Epidermal melanocyte (primary cell): ENCODE results near the gene FOXN4.

Source experiments
- DNase-seq: peaks from one replicate; pipeline ENCODE4 v3.0.0; 2011; ENCODE audit warnings: low spot score; ENCODE audit not compliant: insufficient read length

The FOXN4 gene

GRCh38 chr12:109305547-109305946 is 3.5 kb downstream of the FOXN4 start:
- no peak for DNase-seq

DNA sequence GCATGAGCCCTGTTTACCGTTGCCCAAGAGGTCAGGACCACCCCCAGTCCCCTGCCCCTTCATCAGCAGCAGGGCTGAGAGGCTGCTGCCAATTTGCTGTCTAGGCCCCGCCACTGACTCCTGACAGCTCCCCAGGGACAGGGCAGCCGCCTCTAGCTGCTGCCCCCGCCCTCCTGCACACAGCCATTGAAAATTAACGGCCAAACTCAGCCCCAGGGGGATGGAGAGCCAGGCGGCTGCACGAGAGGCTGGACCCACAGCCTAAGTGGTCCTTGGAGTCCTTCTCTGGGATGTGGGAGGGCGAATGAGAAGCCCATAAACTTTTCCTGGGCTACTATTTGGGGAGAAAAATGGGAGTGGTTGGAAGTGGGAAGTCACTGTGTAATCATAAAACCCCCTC is 4.6 kb downstream of the FOXN4 start:
- DNase-seq = no peak

GRCh38 chr12:109302770-109303169 is 6.3 kb downstream of the FOXN4 start:
- no peak for DNase-seq

GRCh38 chr12:109302358-109302757 is 6.7 kb downstream of the FOXN4 start:
- no peak for DNase-seq

DNA sequence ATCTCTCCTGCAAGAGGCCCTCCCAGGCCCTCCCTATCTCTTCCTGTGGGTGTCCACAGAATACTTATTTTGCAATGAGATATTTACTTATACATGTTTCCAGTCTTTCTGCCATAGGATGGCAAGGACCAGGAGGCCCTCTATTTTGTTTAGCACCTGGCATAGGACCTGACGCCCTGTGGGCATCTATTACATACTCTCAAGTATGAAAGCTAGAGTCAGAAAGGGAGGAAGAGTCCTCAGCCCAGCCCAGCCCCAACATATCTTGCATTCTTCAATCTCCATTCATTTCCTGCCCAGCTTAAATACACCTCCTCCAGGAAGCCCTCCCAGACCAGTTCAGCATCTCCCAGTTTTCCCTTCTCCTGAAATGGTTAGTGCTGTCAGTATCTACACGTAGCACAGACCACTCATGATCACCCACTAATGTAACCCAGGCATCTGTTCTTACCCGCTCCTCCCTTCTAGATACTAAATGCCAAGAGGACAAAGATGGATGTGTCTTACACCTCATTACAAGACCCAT is 7.4 kb downstream of the FOXN4 start:
- DNase-seq = no peak

- no peak for DNase-seq
Observed at GRCh38 chr12:109299849-109300248, 9.2 kb downstream of the FOXN4 start.

- DNase-seq = no peak
Observed at GRCh38 chr12:109296431-109296830, 12.7 kb downstream of the FOXN4 start.

- DNase-seq = no peak
Observed at GRCh38 chr12:109295764-109296425, 13.2 kb downstream of the FOXN4 start.

DNA sequence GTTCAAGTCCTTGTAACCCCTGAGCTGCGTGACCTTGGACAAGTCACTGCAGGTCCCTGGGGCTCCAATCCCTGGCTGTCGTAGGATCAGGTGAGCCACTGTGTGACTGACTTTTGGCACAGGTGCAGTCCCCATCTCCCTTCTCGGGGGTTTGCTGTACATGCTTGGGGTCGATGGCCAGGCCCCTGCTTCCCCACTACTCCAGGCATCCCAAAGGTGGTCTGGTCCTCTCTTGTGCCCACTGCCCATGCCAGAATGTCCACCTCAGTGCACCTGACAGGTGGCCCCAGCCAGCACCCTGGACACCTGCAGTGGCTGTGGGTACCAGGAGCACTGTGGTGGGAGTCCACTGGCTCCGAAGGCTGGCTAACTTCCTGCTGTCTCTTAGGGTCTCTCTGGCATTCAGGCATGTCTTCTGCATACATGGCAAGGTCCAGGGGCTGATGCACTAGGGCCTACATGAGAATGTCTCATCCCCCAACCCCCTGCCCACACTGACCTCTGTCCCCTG is 14.7 kb downstream of the FOXN4 start:
- no peak for DNase-seq

GRCh38 chr12:109293106-109293505 is 16.0 kb downstream of the FOXN4 start:
- DNase-seq = no peak

GRCh38 chr12:109292342-109292711 is 16.8 kb downstream of the FOXN4 start:
- no peak for DNase-seq

DNA sequence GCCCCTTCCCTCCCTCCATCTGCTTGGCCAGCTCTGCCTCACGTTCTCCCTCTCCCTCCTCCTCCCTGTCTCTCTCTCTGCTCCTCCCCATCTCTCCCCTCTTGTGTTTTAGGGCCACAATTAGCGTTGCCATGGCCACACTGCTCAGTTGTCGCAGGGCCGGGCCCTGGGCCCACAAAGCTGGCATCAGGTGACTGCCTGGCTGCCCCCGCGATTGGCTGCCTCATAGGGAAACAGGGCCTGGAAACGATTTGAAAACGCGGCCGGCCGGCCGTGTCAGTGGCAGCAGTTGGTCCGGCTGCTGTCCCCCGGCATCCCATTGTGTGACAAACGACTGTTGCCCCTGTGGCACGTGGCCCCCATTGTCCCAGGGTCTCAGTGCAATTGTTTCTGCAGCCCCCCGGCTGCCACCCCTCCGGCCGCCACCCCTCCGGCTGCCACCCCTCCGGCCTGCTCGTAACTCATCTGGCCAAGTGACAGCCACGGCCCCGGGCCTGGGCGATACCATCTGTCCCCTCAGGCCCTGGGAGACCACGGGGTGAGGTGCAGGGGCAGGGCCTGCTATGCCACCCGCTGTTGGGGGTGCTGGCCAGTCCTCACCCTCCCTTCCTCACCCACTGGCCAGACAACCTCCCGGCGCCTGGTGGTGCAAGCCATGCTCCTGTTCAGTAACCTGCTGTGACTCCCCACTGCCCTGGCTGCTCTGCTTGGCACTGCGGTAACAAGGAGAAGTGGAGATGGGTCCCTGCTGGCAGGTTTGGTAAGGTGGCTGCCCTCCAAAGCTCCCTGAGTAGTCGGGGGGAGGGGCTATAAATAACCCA is 17.4 kb downstream of the FOXN4 start:
- peak; percentile 37 for DNase-seq

- DNase-seq = no peak
Observed at GRCh38 chr12:109291117-109291516, 18.0 kb downstream of the FOXN4 start.

DNA sequence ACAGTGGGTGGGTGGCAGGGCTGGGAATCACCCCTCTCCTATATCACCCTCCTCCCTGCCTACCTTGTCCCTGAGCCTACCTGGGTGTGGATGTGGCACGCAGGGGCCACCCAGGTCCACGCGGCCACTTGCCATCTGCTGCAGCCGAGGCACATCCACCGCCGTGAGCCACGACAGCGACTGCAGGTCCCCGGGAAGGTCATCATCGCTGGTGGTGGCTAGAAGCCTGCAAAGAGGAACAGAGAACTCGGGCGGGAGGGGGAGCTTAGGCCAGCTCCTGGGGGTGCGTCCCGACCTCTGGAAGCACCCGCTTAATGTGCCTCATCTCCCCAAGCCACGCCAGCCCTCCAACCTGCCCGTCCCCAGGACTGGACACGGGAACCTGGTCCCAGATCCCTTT is 19.0 kb downstream of the FOXN4 start:
- DNase-seq = no peak

DNA sequence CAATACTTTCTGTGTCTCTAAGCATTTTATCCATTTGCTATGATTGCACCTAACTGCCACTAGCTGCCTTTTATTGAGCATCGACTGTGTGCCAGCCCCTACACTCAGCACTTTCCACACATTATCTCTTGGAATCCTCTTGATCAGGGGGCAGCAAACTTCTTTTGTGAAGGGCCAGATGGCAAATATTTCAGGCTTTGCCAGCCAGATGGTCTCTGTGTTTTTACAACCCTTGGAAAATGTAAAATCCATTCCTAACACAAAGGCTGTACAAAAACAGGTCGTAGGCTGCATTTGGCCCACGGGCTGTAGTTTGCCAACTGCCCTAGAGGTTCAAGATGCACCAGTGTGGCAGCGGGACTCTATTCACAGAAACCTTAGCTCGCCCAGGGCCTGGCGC is 19.5 kb downstream of the FOXN4 start:
- DNase-seq = no peak

GRCh38 chr12:109289004-109289403 is 20.1 kb downstream of the FOXN4 start:
- DNase-seq = no peak

DNA sequence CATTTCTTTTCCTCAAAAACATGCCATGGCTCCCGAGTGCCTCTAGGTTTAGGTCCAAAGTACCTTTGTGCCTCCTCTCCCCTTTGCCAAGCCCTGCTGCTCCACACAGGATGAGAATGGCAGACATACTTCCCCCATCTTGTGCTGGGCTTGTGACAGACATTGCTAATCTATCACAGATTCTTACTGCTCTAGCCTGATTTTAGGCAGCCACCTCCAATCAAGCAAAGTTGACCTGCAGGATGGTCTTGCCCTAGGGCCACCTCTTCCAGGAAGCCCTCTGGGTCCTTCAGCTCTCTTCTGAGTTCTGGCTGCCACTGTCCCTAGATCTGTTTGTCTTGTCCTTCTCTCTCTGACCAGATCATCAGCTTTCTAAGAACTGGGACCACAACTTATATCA is 20.5 kb downstream of the FOXN4 start:
- no peak for DNase-seq

DNA sequence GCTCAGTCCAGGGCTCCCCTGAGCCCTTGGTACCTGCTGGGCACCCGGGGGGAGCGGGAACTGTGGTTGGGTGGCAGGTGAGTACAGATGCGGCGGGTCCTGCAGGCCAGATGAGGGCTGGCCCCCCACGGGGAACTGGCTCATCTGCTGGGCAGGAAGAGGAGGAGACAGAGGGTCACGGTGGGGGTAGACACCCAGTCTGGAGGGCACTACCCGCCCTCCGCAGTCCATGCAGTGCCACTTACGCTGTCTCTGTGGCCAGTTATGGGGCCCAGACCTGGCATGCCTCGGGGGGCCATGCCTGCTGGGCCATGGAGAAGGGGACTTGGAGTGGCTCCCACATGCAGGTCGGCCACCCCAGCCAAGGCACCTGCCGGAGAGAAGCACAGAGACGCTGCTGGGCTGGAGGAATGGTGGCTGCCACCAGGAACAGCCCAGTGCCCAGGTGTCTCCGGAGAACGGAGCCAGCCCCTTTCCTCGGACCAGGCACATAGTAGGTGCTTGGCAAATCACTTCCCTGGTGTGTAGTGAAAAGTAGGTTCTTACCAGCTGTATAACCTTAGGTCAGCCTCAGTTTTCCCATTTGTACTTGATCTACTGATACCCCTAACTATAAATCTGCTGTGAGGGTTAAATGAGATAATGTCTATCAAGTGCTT is 21.1 kb downstream of the FOXN4 start:
- DNase-seq = no peak

DNA sequence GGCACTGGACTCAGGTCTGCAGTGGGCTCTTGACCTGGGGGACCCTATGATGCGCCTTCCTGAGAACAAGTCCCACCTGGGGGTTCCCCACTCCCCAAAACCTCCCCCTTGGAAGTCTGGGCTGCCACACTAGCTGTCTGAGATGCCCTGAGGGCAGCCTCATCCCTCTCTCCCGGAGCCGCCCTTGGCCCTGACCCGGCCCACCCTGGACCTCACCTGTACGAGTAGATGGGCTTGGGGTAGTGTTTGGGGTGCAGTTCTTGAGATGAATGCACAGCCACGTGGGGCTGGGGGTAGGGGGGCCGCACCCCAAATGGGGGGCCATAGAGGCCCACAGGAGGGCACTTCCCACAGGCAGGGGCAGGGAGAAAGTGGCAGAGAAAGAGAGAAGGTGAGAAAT is 21.9 kb downstream of the FOXN4 start:
- no peak for DNase-seq

- DNase-seq = no peak
Observed at GRCh38 chr12:109286652-109287051, 22.4 kb downstream of the FOXN4 start.

- no peak for DNase-seq
Observed at GRCh38 chr12:109286252-109286651, 22.8 kb downstream of the FOXN4 start.

DNA sequence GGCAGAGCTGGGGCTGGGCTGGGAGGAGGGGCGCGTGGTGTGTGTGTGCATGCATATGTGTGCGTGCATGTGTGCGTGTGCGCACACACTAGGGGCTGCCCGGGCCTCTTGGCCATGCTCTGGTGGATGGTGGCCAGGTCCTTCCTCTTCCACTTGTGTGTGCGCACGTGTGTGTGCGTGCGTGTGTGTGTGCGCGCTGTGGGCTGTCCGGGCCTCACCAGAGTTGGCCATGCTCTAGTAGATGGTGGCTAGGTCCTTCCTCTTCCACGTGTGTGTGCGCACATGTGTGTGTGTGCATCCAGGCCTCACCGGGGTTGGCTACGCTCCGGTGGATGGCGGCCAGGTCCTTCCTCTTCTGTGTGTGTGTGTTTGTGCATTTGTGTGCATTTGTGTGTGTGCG is 24.7 kb downstream of the FOXN4 start:
- no peak for DNase-seq
